Vagina (tissue), 2 donors: ENCODE results near the gene RPRD1B.

Experiments
- POLR2A ChIP-seq, 2 donors: fragments of 450-650 bp; IDR thresholded peaks; one replicate each; pipeline ENCODE4 v1.6.1; 2017; ENCODE audit warnings: antibody characterized with exemption in 2 of 2, mild to moderate bottlenecking in 2 of 2, moderate library complexity in 2 of 2
- POLR2AphosphoS5 ChIP-seq, 2 donors: sonication (generic); formaldehyde crosslinking; IDR thresholded peaks; one replicate each; pipeline ENCODE4 v1.9.0; 2017; ENCODE audit warnings: antibody characterized with exemption in 2 of 2, mild to moderate bottlenecking in 2 of 2, low read depth in 1 of 2; ENCODE audit not compliant: insufficient read depth in 1 of 2
- TF ChIP-seq, protein P1 (sequence below), 3 experiments: fragments of 450-650 bp in 2 of 3; fragments of 200-600 bp in 1 of 3; sonication (generic) in 1 of 3; IDR thresholded peaks; one replicate each; pipeline ENCODE4 v1.5.1; 2017 to 2019; ENCODE audit warnings: antibody characterized with exemption in 3 of 3, mild to moderate bottlenecking in 2 of 3, moderate library complexity in 2 of 3

DNA sequence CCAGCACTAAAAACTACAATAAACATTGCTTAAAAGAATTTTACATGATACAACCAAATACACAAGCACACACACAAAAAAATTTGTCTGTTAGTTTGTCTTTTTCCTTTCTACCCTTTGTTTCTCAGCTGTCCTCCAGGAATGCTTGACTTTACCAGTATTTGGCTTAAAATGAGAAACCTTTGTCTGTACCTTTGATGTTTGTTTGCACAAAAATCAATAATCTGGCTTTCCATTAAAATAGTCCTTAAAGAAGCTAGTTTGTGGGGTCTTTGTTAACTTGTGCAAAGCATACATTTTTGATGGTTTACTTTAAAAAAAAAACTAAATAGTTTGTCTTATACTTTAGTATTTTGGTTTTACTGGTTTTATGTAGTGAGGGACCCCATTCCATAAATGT lies 49.3 kb downstream of the RPRD1B start:
- TF ChIP-seq POLR2AphosphoS5 (IDR thresholded peaks at IDR 0.05; ENCODE audit: insufficient read depth in 1 of 2, low read depth in 1 of 2): no peak
- TF ChIP-seq, protein P1, sequence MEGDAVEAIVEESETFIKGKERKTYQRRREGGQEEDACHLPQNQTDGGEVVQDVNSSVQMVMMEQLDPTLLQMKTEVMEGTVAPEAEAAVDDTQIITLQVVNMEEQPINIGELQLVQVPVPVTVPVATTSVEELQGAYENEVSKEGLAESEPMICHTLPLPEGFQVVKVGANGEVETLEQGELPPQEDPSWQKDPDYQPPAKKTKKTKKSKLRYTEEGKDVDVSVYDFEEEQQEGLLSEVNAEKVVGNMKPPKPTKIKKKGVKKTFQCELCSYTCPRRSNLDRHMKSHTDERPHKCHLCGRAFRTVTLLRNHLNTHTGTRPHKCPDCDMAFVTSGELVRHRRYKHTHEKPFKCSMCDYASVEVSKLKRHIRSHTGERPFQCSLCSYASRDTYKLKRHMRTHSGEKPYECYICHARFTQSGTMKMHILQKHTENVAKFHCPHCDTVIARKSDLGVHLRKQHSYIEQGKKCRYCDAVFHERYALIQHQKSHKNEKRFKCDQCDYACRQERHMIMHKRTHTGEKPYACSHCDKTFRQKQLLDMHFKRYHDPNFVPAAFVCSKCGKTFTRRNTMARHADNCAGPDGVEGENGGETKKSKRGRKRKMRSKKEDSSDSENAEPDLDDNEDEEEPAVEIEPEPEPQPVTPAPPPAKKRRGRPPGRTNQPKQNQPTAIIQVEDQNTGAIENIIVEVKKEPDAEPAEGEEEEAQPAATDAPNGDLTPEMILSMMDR (IDR thresholded peaks at IDR 0.05): no peak
- no peak for TF ChIP-seq POLR2A (IDR thresholded peaks at IDR 0.05)
